Stimulated activated CD8-positive, alpha-beta memory T cell treated with anti-CD3 and anti-CD28 coated beads, Interleukin-2, amount 100 ng/mL, for 48 hours (primary cell): Measurements from ENCODE around the gene UAP1L1.

Source experiments
- DNase-seq, 2 donors: peaks; one replicate each; pipeline ENCODE4 v3.0.0-alpha.2; 2020; ENCODE audit warnings: low read depth in 2 of 2

The UAP1L1 gene

DNA sequence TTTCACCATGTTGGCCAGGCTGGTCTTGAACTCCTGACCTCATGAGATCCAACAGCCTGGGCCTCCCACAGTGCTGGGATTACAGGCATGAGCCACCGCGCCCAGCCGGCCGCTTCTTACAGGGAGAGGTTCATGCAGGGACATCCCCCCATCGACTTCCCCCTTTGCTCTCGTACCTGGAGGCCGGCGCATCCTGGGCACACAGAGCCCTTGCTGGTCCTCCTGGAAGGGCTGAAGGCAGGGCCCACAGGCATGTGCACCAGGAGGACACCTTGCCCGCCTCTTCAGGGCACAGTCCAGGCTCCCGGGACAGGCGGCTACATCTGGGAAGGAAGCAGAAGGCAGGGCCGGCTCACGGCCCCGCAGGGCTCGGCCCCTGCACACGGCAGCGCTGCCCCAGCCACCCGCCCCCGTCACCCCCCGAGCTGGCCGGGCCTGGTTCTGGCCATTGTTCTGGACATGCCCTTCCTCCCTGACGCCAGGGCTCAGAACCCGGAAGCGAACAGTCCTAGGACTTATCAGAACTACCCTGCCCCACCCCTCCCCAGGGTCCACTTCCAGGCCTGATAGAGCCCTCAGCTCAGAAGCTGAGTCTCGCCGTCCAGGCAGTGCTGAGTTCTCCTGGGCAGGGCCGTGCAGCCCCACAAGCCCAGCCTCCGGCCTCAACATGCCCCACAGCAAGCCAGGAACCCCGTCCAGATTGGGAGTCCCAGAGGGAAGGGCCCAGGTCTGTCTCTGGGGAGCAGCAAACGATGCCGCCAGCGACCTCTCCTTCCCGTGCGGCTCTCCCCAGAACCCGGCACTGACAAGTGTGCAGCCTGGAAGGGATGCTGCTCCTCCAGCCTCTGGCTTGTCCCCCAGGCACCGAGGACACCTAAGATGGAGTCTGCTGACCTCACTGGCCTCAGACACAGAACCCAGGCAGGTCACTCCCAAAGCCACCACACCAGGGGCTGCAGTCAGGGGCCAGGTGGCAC, 34.3 kb upstream of the UAP1L1 start:
- no peak for DNase-seq

DNA sequence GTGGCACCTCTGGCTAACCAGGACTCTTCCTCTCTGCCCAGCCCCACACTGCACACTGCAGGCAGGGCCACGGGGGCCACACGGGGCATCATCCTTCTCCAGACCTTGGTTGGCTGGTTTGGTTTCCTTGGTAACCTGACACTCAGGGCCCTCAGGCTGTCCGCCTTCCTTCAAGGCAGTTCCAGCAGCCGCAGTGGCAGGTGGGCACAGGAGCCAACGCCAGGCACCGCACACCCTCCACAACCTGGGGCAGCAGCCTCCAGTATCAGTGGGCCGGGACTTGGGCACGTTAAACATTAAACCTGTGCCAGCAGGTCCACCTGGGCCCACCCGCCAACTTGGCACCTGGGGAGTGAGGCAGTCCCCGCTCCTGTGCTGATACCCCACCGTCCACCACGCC, 33.3 kb upstream of the UAP1L1 start:
- no peak for DNase-seq

DNA sequence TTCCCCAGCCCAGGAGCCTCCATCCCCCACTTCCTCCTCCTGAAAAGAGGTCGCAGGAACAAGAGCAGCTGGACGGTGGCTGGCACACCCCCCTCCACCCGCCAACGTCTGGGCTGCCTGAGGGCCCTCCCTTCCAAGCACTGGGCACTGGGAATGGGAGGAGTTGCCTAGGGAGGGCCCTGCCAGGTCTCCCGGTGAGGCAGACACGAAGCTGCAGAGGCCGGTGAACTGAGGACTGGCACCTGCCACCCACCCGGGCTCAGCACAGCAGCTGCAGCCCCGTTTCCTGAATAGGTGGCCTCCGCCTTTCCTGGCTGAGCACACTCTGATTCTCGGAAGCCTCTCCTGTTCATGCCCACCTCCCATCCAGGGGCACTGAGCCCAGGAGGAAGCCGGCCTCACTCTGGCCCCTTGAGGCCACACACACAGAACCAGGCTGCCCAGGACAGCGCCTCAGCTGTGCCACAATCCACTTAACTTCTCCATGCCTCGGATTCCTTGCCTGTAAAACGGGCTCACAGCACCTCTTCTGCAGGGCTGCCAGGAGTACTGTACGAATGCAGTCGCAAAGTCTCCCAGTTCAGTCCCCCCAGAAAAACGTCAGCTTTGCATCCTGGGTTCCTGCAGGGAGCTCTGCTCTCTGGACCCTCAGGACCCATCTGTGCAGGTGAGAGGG, 32.7 kb upstream of the UAP1L1 start:
- DNase-seq: no peak

DNA sequence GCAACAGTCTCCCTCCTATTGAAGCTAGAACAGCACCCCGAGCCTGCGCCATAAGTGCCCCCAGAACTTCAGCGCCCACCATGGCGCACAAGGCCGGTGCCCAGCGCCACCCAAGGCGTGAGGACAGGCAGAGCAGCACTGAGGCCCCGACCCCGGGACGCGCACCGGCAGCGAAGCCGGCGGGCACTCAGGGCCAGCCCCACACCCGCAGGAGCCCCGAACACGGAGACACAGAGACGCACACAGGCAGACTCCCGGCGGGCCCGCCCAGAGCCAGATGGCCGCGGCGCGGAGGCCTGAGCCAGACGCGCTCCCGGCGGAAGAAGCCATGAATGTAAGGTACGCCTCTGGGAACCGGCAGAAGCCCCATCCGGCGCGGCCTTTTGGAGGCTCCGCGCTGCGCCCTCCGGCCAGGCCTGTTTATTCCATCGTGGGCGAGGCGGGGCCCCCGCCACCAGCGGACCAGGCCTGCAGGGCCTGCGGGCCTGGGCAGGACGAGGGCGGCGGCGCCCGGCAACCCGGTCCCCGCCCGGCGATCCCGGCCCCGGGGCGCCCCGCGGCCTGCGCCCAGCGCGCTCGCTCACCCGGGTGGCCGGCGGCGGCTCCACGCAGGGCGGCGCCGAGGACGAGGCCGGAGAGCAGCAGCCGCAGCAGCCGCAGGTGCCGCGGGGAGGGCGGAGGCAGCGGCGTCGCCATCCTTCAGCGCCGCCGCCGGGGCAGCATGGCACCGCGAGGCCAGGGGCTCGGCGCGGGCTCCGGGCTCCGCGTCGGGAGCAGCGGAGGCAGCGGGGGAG, 31.8 kb upstream of the UAP1L1 start:
- DNase-seq: no peak

DNA sequence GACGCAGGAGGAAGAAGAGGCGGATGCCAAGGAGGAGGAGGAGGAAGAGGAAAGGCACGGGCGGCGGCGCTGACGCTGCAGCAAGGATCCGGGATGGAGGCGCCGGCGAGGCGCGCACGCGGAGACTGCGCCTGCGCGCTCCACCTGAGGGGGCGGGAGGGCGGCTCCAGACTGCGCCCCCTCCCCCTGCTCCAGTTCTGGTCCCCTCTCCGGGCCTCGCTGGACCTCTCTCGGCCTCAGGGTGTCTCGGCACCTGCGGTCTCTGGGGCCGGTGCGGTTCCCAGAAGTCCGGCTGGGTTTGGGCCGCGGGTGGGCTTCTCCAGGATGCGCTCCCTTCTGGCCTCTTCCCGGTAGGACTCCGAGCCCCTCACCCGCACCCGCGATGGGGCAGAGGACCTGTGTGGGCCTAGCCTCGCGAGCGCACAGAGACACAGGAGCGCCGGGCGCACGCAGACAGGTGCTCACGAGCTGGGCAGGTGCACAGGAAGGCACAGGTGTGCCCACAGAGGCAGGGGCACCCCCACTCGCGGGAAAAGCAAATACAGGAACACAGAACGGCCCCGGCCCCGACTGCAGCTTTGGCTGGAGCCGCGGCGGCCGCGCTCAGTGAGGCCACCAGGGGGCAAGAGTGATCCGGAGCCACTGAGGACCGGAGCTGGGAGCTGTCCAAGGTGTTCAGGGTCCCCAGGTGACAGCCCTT, 31.1 kb upstream of the UAP1L1 start, which contains the start of gene NPDC1:
NPDC1 (minus strand) TSS at position 90 of the 700 bp plus-strand sequence. CDS start 188 bp downstream, outside the sequence.
- DNase-seq: peak; percentile 74 to 80

DNA sequence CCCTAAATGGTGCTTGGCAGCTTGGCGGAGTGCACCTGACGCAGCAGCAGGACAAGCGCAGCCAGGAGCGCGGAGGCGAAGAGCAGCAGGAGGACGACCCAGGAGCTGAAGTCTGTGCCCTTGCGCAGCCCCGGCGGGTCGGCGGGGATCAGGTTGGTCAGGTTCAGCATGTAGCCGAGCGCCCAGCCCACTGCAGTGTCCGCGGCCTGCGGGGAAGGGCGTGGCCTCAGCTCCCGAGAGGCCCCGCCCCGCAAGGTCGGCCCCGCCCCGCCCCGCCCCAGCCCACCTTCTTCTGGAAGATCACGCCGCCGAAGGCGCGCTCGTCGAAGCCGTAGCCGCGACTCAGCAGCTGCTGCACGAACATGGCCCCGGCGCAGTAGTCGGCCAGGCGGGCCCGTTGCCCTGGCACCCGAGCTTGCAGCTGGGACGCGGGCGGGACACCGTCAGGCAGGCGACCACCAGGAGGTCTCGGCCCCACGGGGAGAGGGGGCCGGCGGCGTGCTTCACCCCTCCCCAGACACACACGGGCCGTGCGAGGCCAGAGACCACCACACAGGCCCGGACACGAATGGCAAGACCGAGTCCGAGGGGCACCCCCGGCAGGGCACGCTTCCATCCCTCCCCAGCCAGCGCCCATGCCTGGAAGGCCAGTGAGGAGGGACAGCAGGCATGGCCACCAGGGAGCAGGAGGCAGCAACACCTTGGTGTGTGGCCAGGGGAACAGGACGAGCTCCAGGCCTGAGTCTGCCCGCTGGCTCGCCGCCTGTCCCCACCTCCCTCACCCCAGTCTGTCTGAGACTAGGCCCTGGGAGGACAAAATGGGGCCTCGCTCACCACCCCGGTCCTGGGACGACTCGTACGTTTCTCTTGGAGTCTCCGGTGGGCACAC, 28.4 kb upstream of the UAP1L1 start:
- DNase-seq: no peak

DNA sequence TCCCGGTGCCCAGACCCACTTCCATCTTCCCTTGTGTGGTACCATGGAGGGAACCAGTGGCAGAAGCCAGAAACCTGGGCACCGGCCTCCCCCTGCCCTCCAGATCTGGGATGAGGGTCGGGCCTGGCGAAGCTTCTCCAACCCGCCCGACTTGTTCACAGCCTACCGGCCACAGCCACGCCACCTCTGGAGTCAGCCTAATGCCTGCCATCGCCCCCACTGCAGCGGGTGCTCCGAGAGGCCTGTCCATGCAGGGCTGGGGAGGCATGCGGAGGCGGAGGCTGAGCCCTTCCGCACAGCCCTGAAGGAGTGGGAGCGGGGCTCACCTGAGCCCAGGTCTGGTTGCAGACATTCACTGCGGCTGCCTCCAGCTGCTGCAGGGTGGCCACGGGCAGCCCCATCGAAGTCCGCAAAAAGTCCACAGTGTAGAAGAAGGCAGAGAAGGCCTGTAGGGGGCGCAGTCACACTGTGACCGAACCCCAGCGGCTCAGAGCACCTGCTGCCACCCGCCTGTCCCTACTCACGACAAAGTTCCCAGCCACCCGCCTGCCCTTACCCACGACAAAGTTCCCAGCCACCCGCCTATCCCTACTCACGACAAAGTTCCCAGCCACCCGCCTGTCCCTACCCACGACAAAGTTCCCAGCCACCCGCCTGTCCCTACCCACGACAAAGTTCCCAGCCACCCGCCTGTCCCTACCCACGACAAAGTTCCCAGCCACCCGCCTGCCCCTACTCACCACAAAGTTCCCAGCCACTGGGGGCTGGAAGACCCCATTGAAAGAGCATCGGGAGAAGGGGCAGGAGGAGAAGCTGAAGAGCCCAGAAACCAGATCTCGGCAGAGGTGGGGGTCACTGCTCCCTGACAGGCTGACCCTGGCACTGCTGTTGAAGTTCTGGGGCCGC, 27.5 kb upstream of the UAP1L1 start:
- DNase-seq: peak; percentile 55 to 67

DNA sequence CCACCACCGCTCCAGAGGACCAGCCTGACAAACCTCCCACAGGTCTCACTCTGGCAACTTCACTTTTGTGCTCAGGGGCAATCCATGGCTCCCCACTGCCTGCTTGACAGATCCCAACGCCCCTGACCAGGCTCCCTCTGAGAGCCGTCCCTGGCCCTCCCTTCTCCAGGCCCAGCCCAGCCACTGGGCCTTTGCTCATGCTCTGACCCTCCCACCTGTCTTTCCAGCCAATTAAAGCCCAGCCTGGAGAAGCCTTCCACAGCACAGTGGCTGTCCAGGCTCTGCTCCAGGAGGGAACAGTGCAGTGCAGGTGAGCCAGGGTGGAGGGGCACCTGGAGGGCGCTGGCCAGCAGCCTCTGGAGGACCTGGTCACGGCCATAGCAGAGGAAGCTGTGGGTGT, 26.7 kb upstream of the UAP1L1 start:
- no peak for DNase-seq

DNA sequence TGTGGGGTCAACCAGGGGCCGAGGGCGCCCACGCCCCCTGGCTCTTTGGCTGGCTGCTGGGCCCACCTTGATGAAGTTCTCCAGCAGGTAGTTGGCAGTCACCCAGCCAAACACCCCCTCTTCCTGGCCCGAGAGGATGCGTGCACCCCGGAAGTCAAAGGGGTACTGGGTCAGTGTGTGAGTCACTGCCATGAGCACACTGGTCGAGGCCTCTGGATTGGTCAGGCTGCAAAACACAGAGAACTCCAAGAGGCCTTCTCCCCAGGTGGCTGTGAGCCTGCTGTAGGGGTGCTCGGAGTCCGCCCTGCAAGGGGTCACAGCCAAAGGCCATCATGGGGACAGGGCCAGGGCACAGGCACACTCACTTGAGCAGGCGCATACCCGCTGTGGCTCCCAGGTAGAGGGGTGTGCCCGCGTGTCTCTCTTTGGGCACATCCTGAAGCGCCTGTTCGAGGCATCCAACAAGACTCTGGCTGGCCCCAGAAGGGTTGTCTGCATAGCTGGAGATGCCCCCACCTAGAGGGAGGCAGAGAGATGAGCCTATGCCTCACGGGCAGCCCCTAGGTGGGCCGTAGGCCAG, 26.1 kb upstream of the UAP1L1 start:
- no peak for DNase-seq

DNA sequence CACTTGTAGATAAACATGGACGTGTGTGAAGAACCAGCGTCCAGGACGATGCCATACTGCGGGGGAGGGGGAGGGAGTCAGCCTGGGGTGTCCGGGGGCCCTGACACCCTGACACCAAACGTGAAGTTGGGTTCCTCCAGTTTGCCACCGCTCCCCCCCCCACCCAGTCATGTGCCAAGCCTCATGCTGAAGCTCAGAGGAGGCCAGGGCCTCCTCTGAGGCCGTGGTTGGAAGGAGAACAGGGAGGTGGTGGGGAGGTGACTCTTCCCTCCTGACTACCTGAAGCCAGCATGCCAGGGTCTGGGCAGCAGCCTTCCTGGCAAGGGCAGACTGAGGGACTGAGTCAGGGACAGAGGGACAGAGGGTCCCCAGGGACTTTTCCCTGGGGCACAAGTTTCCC, 25.0 kb upstream of the UAP1L1 start:
- no peak for DNase-seq

DNA sequence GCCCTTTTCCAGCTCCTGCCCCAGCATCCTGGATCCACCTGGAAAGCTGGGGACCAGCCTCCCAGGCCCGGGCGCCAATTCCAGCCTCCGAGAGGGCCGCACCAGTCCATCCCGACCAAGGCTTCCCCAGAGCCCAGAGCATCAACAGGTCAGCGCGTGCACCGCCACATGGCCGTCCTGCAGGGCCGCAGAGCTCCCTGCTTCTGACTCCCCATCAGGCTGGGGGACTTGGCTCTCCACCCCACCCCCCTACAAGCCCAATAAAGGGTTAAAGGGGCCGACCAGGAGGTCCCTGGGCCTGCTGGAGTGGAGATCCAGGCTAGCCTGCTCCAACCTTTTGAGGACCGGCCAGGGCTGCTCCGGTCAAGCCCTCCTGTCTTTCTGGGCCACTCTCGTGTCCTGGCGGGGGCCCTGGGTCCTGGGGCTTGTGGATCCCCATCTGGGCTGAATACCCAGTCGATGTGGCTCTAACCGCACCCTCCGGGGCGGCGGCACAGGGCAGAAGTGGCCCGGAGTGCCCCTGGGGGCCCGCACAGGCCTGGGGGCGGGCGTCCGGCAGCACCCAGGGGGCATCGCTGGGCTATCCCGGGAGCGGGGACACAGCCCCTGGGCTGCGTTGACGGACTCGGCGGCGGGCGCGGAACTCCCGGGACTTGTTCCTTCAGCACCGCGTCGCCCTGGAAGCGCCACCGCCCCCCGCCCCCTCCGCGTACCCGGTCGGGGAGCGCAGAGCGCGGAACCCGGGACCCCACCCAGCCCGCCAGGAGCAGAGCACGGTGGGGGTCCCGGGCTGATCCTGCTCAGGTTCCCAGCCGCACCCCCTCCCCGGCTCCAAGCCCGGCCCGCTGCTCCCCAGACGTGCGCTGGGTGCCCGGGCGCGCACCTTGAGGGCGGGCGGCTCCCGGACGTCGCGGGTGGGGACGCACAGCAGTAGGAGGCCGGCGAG, 24.0 kb upstream of the UAP1L1 start:
- DNase-seq: no peak

DNA sequence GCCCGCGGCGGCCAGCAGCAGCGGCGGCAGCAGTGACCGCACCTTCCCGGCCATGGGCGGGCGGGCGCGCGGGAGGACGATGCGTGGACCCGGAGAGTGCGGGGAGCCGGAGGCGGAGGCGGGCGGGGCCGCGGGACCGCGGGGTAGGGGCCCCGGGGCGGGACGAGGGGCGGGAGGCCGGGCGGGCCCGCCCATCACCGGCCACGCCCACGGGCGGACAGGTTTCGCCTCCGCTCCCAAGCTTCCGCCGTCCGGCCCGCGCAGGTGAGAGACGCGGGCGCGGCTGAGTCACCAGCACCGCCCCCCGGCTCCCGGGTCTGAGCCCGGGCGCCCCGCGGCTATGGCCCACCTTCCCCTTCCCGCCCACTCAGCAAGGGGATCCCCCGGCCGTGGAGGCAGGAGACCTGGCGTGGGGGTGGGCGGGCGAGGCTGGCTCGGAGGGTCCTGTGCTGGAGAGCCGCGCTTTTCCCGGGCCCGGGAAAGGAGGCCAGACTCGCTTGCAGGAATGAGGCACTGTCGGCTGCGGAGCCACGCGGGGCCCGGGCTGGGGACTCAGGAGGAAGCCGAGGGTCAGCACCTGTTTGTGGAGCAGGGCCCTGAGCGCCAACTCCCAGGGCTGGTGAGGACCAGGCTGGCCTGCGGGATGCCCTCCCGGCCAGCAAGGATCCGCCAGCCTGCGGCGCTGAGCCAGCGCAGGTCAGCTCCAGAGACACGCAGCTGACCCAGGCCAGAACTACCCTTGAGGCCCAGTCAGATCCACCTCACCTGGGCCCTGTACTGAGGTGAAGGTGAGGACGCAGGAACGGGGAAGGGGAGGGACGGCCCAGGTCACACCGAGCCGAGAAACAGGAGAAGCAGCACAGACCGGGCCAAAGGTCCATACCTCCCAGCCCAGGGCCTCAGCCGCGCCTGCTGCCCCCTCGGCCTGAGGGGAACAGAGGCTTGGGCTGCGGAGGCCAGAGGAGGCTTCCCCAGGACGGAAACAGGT, 23.1 kb upstream of the UAP1L1 start, which contains the start of gene ENTPD2:
ENTPD2 (minus strand) TSS at position 118 of the 988 bp plus-strand sequence; CDS start at position 54, 64 bp downstream.
- DNase-seq: no peak

DNA sequence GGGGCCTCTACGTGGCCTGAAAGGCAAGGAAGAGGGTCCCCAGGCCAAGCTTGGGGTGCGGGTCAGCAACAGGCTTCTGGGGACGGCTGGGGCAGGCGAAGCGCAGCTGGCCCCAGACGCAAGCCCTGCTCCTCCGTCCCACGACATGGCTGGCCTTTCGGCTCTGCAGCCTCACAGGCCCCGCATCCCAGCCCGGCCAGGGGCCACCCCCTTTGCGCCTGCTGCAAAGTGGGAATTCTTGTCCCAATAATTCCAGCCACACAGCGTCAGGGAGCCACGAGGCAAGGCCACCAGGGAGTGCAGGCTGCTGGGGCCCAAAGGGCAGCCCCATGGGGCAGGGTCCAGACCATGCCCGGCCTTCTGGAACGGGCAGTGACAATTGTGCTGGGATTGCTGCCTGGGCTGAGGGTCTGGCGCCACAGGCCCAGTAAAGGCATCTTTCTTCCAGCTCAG, 22.4 kb upstream of the UAP1L1 start:
- DNase-seq: no peak

DNA sequence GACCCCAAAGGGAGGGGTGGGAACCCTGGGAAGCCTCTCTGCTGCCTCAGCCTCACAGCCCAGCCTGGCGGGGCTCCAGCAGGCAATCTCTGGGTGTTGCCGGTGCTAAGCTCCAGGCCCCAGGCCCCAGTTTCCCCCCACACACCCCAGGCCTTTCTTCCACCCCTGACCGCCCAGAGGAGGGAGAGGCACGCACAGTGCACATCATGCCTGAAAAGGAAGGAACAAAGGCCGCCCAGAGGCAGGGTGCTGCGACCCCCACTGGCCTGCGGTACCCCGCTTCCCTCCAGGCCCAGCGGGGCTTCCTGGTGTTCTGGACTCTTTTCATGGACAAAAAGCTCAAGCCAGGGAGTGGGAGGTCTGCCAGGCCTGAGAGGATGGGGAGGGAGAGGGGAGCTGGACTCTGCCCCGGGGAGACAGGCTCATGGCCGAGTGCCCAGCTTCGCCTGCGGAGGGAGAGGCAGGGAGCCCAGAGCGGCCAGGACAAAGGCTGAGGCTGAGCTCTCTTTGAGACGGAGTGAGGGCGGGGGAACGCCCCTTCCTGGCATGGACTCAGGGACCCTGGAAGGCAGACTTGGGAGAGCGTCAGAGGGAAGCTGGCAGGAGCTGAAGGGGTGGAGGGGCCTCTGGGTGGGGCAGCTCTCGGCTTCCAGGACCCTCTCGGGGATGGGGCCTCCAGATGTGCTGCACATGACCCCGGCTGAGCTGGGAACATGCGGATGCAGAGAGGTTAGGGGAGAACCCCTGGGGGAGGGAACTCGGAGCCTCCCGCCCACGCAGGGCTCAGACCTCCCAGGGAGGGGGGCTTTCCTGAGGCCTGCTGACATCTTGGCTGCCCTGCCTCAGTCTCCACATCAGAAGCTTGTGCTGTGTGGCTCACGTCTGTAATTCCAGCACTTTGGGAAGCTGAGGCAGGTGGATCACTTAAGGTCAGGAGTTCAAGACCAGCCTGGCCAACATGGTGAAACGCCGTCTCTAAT, 21.6 kb upstream of the UAP1L1 start:
- DNase-seq: no peak

DNA sequence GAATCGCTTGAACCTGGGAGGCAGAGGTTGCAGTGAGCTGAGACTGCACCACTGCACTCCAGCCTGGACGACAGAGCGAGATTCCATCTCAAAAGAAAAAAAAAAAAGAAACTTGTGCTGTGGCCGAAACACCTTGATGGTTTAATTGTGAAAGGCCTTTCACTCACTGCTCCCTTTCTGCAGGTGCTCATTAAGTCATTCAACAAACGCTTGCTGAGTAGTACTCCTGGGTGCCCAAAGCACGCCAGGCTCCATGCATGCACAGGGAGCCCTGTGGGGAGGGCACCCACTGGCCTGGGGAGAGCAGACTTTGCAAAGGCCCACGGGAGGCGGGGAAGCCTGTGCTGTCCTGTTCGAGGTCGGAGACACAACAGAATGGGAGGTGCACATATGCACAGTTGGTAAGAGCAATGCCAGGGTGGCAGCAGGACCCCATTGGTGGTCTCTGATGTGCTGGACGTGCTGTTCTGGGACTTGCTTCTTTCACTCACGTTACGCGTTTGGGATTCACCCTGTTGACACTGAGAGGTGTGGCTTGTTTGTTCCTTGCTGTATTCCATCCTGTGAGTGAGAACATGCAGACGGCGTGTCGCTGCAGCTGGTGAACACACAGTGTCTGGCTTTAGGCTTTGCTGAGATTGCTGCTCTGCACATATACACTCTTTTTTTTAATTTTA, 20.4 kb upstream of the UAP1L1 start:
- no peak for DNase-seq
